Gastroesophageal sphincter (tissue), 4 donors: Measurements from ENCODE around the gene TBC1D19. TPM values are rescaled to one million over a fixed set of nuclear protein-coding genes. Genes with fewer than 3 reads are reported as not detected.
"Not testable (repeated sequence)": the region's sequence is repeated elsewhere in the genome, so short reads cannot be mapped to it uniquely, and the experiment has no call there.

Experiments
- ATAC-seq: fragments of 150-250 bp; one replicate; pipeline ENCODE4 v1.9.1; 2016; ENCODE audit warnings: mild to moderate bottlenecking, moderate library complexity
- H3K27ac ChIP-seq, 4 donors: fragments of 200-600 bp; sonication (generic) in 3 of 4; 1 replicate in 3 of 4; 2 replicates in 1 of 4; pipeline ENCODE4 v1.5.1; 2016 to 2019
- H3K27me3 ChIP-seq: fragments of 200-600 bp; sonication (generic); one replicate; pipeline ENCODE4 v1.5.1; 2019
- H3K36me3 ChIP-seq, 2 donors: fragments of 200-600 bp; sonication (generic); one replicate each; pipeline ENCODE4 v1.5.1; 2019; ENCODE audit warnings: control low read depth in 1 of 2
- H3K4me1 ChIP-seq, 3 donors: fragments of 200-600 bp; sonication (generic); 1 replicate in 2 of 3; 2 replicates in 1 of 3; pipeline ENCODE4 v1.5.1; 2016 to 2019; ENCODE audit warnings: control low read depth in 2 of 3
- H3K4me3 ChIP-seq, 2 donors: fragments of 200-600 bp; sonication (generic); one replicate each; pipeline ENCODE4 v1.5.1; 2019; ENCODE audit warnings: mild to moderate bottlenecking in 1 of 2, moderate library complexity in 1 of 2
- H3K9me3 ChIP-seq, 3 donors: fragments of 200-600 bp; sonication (generic); one replicate each; pipeline ENCODE4 v1.5.1; 2017 to 2019; ENCODE audit warnings: control low read depth in 2 of 3
- EP300 ChIP-seq: sonication (generic); formaldehyde crosslinking; IDR thresholded peaks from one replicate; pipeline ENCODE4 v1.6.1; 2017; ENCODE audit warnings: antibody characterized with exemption, mild to moderate bottlenecking
- POLR2A ChIP-seq, 2 donors: fragments of 450-650 bp; IDR thresholded peaks; one replicate each; pipeline ENCODE4 v1.6.1; 2017; ENCODE audit warnings: antibody characterized with exemption in 2 of 2, mild to moderate bottlenecking in 2 of 2, moderate library complexity in 1 of 2
- POLR2AphosphoS5 ChIP-seq: sonication (generic); formaldehyde crosslinking; IDR thresholded peaks from one replicate; pipeline ENCODE4 v1.6.1; 2017; ENCODE audit warnings: antibody characterized with exemption
- WGBS, 2 donors: methylation state at CpG; one replicate each; pipeline ENCODE4 v1.1.5; 2018; ENCODE audit warnings: low coverage in 1 of 2; 5-methylcytosine and 5-hydroxymethylcytosine counted together
- total RNA-seq, 4 donors: library from RNA; depleted of rRNA; stranded (reverse); fragments of >200 nt; gene quantifications; one replicate each; pipeline ENCODE4 v1.1.0, GENCODE V29; 2016
- TF ChIP-seq, protein P1 (sequence below), 4 experiments: fragments of 200-600 bp in 2 of 4; fragments of 450-650 bp in 2 of 4; sonication (generic) in 1 of 4; IDR thresholded peaks; one replicate each; pipeline ENCODE4 v1.5.1; 2017 to 2019; ENCODE audit warnings: antibody characterized with exemption in 4 of 4, mild to moderate bottlenecking in 2 of 4, moderate library complexity in 2 of 4

The TBC1D19 gene
- total RNA-seq, 4 donors from 2014 or later, result 13.2 to 20.1 (median 15.9) TPM

GRCh38 chr4:26583538-26583864, 383 bp upstream of the TBC1D19 start:
- WGBS, 2 donors, result 0 to 3% methylated on average over 6 to 10 of the region's 11 CpGs
- peak overlapping the region; percentile 6 to 84 (median 78) for H3K27ac ChIP-seq
- no peaks in the 10 kb centered on the region for H3K36me3 ChIP-seq
- TF ChIP-seq POLR2AphosphoS5 (no peak), POLR2A (IDR thresholded peaks at IDR 0.05) (no peak), EP300 (no peak)
- TF ChIP-seq, protein P1, sequence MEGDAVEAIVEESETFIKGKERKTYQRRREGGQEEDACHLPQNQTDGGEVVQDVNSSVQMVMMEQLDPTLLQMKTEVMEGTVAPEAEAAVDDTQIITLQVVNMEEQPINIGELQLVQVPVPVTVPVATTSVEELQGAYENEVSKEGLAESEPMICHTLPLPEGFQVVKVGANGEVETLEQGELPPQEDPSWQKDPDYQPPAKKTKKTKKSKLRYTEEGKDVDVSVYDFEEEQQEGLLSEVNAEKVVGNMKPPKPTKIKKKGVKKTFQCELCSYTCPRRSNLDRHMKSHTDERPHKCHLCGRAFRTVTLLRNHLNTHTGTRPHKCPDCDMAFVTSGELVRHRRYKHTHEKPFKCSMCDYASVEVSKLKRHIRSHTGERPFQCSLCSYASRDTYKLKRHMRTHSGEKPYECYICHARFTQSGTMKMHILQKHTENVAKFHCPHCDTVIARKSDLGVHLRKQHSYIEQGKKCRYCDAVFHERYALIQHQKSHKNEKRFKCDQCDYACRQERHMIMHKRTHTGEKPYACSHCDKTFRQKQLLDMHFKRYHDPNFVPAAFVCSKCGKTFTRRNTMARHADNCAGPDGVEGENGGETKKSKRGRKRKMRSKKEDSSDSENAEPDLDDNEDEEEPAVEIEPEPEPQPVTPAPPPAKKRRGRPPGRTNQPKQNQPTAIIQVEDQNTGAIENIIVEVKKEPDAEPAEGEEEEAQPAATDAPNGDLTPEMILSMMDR (IDR thresholded peaks at IDR 0.05), result no peak
- H3K9me3 ChIP-seq, result no peaks in the 10 kb centered on the region
- peak overlapping the region; percentile 67 to 90 for H3K4me3 ChIP-seq
- peak; percentile 65 for ATAC-seq
- H3K27me3 ChIP-seq, result no peaks in the 10 kb centered on the region
- peaks cover 0 to 21% (median 3%) of the 10 kb centered on the region in 3 donors for H3K4me1 ChIP-seq

- TF ChIP-seq, protein P1 (IDR thresholded peaks at IDR 0.05), result no peak
- TF ChIP-seq EP300, result no peak
- no peak for TF ChIP-seq POLR2A (IDR thresholded peaks at IDR 0.05)
- no peak for TF ChIP-seq POLR2AphosphoS5
- no peak for ATAC-seq
- H3K9me3 ChIP-seq, result no peaks in the 10 kb centered on the region
- H3K4me1 ChIP-seq, result peaks cover 0 to 21% (median 3%) of the 10 kb centered on the region in 3 donors
- H3K27ac ChIP-seq, result peak overlapping the region in 2 of 4 donors; percentile 78 to 84
- no peaks in the 10 kb centered on the region for H3K36me3 ChIP-seq
- no peaks in the 10 kb centered on the region for H3K27me3 ChIP-seq
- peak overlapping the region; percentile 67 to 90 for H3K4me3 ChIP-seq
- WGBS, 2 donors, result 28 to 29% methylated on average over 4 of the region's 4 CpGs
Measured at GRCh38 chr4:26584725-26585124, 841 bp downstream of the TBC1D19 start.

GRCh38 chr4:26589705-26590104, 5.8 kb downstream of the TBC1D19 start:
- H3K4me3 ChIP-seq, result no peak overlapping the region
- H3K36me3 ChIP-seq, result no peaks in the 10 kb centered on the region
- H3K4me1 ChIP-seq, result peaks cover 0 to 10% (median under 1%) of the 10 kb centered on the region in 3 donors
- no peak for TF ChIP-seq POLR2AphosphoS5
- TF ChIP-seq POLR2A (IDR thresholded peaks at IDR 0.05), result no peak
- no peak overlapping the region for H3K27ac ChIP-seq
- no peaks in the 10 kb centered on the region for H3K27me3 ChIP-seq
- WGBS, 2 donors, result 65 to 70% methylated on average over 2 of the region's 2 CpGs
- no peak for ATAC-seq
- H3K9me3 ChIP-seq, result no peaks in the 10 kb centered on the region

GRCh38 chr4:26590639-26591038, 6.8 kb downstream of the TBC1D19 start:
- no peaks in the 10 kb centered on the region for H3K36me3 ChIP-seq
- no peaks in the 10 kb centered on the region for H3K27me3 ChIP-seq
- WGBS, 2 donors, result 84 to 88% methylated on average over 2 of the region's 2 CpGs
- no peak for ATAC-seq
- H3K4me3 ChIP-seq, result no peak overlapping the region
- no peak for TF ChIP-seq EP300
- TF ChIP-seq, protein P1 (IDR thresholded peaks at IDR 0.05), result no peak
- TF ChIP-seq POLR2A (IDR thresholded peaks at IDR 0.05), result no peak
- no peak for TF ChIP-seq POLR2AphosphoS5
- no peaks in the 10 kb centered on the region for H3K9me3 ChIP-seq
- peaks cover 0 to under 1% (median 0%) of the 10 kb centered on the region in 3 donors for H3K4me1 ChIP-seq
- H3K27ac ChIP-seq, result no peak overlapping the region

DNA sequence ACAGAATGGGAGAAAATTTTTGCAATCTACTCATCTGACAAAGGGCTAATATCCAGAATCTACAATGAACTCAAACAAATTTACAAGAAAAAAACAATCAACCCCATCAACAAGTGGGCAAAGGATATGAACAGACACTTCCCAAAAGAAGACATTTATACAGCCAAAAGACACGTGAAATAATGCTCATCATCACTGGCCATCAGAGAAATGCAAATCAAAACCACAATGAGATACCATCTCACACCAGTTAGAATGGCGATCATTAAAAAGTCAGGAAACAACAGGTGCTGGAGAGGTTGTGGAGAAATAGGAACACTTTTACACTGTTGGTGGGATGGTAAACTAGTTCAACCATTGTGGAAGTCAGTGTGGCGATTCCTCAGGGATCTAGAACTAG, 9.7 kb downstream of the TBC1D19 start:
- not testable (repeated sequence) for ATAC-seq, H3K4me3 ChIP-seq, H3K27me3 ChIP-seq, H3K4me1 ChIP-seq, H3K9me3 ChIP-seq, H3K27ac ChIP-seq, H3K36me3 ChIP-seq
- WGBS, 2 donors, result 100% methylated on average over 2 to 3 of the region's 3 CpGs

GRCh38 chr4:26594371-26594770, 10.5 kb downstream of the TBC1D19 start:
- TF ChIP-seq POLR2AphosphoS5 (no peak), EP300 (no peak), POLR2A (IDR thresholded peaks at IDR 0.05) (no peak)
- TF ChIP-seq, protein P1 (IDR thresholded peaks at IDR 0.05), result no peak
- 92 to 94% methylated on average over 4 to 5 of the region's 5 CpGs for WGBS, 2 donors

More at GRCh38 chr4:26594371-26594770, 10.5 kb downstream of the TBC1D19 start:
- ATAC-seq, result no peak
- H3K4me3 ChIP-seq, result no peak overlapping the region
- no peak overlapping the region for H3K27ac ChIP-seq
- H3K27me3 ChIP-seq, result no peaks in the 10 kb centered on the region
- H3K4me1 ChIP-seq, result no peaks in the 10 kb centered on the region
- H3K9me3 ChIP-seq, result no peaks in the 10 kb centered on the region
- H3K36me3 ChIP-seq, result no peaks in the 10 kb centered on the region
